H1 (cell line): ENCODE results near the gene ZNF148. TPM values are rescaled to one million over a fixed set of nuclear protein-coding genes. Genes with fewer than 3 reads are reported as not detected.
A peak's percentile ranks its signal among the peaks of the same experiment; 100 is the strongest.

Source experiments
- TEAD4 ChIP-seq: IDR thresholded peaks from 2 replicates; pipeline ENCODE4 v1.6.1; 2012; ENCODE audit warnings: low read depth, low read length, inconsistent platforms, mixed read lengths
- polyA plus RNA-seq, 7 experiments: library from polyadenylated mRNA; depleted of rRNA in 3 of 7; stranded (reverse) in 5 of 7; unstranded in 2 of 7; fragments of >200 nt in 5 of 7; fragments of 200-250 nt in 2 of 7; gene quantifications; 1 replicate in 5 of 7; 2 replicates in 1 of 7; 4 replicates in 1 of 7; pipeline versions ENCODE4 v1.2.1 to v1.2.3, GENCODE V29; 2011 to 2013; ENCODE audit warnings: missing spikeins in 2 of 7, mixed read lengths in 2 of 7
- total RNA-seq: library from RNA; stranded (reverse); fragmentation: NEBNext Ultra II Directional; extraction: Animal tissue kit (Norgen Biotek cat#: 25700); gene quantifications from 2 replicates; pipeline ENCODE4 v1.2.1, GENCODE V29; 2021

Gene ZNF148
- total and polyA plus RNA-seq, 2 of the 8 experiments (the other 6 are each of a cell fraction or from before 2014, with no cell fraction given): 3.7 to 22.6 TPM

DNA sequence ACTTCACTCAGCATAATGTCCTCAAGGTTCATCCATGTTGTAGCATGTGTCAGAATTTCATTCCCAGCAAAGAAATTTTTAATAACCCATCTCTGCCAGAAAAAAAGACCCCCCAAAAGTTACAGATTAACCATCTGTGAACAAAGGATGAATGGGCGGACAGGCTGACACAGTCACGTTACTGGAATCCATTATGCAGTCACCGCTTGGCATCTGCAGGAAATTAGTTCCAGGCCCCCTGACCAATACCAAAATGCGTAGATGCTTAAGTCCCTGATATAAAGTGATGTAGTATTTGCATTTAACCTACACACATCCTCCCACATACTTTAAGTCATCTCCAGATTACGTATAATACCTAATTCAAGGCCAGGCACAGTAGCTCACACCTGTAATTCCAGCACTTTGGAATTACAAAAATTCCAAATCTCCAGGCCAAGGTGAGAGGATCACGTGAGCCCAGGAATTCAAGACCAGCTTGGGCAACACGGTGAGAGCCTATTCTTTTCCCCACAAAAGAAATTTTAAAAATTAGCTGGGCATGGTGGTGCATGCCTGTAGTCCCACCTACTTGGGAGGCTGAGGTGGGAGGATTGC, 161.1 kb downstream of the ZNF148 start (continued):
- TF ChIP-seq TEAD4: peak; percentile 76
